Measurements from ENCODE around the gene ROR2. TPM values are rescaled to one million over a fixed set of nuclear protein-coding genes. Genes with fewer than 3 reads are reported as not detected.

Gene ROR2
- total RNA-seq, 4 donors from 2014 or later, result 37.4 to 71.8 (median 59.4) TPM

- H3K4me3 ChIP-seq, result no peak overlapping the region
- TF ChIP-seq POLR2AphosphoS5 (IDR thresholded peaks at IDR 0.05), result no peak
- TF ChIP-seq CTCF (IDR thresholded peaks at IDR 0.05), result no peak
- no peak for TF ChIP-seq EP300 (IDR thresholded peaks at IDR 0.05)
- no peak for TF ChIP-seq POLR2A (IDR thresholded peaks at IDR 0.05; ENCODE audit: low read depth)
- WGBS, result 83% methylated on average over 12 of the region's 12 CpGs
- no peaks in the 10 kb centered on the region for H3K36me3 ChIP-seq
- H3K9me3 ChIP-seq, result no peaks in the 10 kb centered on the region
- peaks cover 5 to 54% (median 40%) of the 10 kb centered on the region in 4 donors for H3K4me1 ChIP-seq
- no peaks in the 10 kb centered on the region for H3K27me3 ChIP-seq
- intact Hi-C loops (cut with DNase I), result no loop called here
- no peak for DNase-seq (ENCODE audit: extremely low spot score)
- peak overlapping the region in 2 of 4 donors; percentile 62 to 65 for H3K27ac ChIP-seq (replicated peaks in 1 of 4)
Measured at GRCh38 chr9:91884696-91885687, 65.0 kb downstream of the ROR2 start.

DNA sequence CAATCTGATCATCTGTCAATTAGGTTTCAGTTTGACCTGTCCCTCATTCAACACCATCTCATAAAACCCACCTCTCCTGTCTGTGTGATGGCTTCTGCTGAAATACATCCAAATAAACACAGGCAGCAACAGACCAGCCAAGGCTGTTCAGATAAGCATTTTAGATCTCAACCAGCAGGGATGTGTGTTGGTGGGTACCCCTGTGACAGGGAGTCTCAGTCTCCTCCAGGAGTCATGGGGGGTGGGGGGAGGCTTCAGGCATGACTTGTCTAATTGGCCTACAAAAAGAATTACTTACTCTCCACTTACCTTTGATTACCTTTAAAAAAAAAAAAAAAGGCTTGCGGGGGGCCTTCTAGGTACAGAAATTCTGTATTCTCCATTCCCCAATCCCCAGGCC lies 65.9 kb downstream of the ROR2 start:
- peaks cover 5 to 46% (median 31%) of the 10 kb centered on the region in 4 donors for H3K4me1 ChIP-seq
- H3K36me3 ChIP-seq, result no peaks in the 10 kb centered on the region
- no peak for TF ChIP-seq POLR2AphosphoS5 (IDR thresholded peaks at IDR 0.05)
- TF ChIP-seq POLR2A (IDR thresholded peaks at IDR 0.05; ENCODE audit: low read depth), result no peak
- TF ChIP-seq CTCF (IDR thresholded peaks at IDR 0.05), result no peak
- TF ChIP-seq EP300 (IDR thresholded peaks at IDR 0.05), result no peak
- no peak overlapping the region for H3K4me3 ChIP-seq
- peak overlapping the region in 1 of 4 donors; percentile 65 for H3K27ac ChIP-seq (replicated peaks in 1 of 4)
- no peaks in the 10 kb centered on the region for H3K9me3 ChIP-seq
- no peak for DNase-seq (ENCODE audit: extremely low spot score)
- no peaks in the 10 kb centered on the region for H3K27me3 ChIP-seq
- intact Hi-C loops (cut with DNase I), result no loop called here
- 100% methylated on average over 1 of the region's 1 CpG for WGBS

DNA sequence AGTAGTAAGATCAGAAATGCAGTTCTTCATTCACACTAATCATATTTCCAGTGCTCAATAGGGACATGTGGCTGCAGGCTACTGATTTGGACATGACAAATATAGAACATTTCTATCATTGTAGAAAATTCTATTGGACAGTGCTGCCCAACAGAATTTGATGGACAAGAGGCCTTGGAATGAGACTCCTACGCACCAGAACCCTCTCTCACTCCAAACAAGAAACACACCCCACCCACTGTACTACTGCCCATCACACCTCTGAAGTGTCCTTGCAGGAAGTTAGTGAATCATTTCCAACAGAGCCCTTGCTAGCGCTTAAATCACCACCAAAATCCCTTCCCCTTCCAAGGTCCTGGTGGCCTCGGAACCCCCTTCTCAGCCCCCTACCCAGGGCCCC lies 66.5 kb downstream of the ROR2 start:
- Histone ChIP-seq H3K4me3 (no peak overlapping the region), H3K27ac (replicated peaks in 1 of 4) (peak overlapping the region in 2 of 4 donors; percentile 8 to 65), H3K27me3 (no peaks in the 10 kb centered on the region), H3K4me1 (peaks cover 5 to 39% (median 25%) of the 10 kb centered on the region in 4 donors), H3K36me3 (no peaks in the 10 kb centered on the region), H3K9me3 (no peaks in the 10 kb centered on the region)
- no peak for DNase-seq (ENCODE audit: extremely low spot score)
- intact Hi-C loops (cut with DNase I), result no loop called here
- no peak for TF ChIP-seq POLR2AphosphoS5 (IDR thresholded peaks at IDR 0.05)
- TF ChIP-seq EP300 (IDR thresholded peaks at IDR 0.05), result no peak
- no peak for TF ChIP-seq CTCF (IDR thresholded peaks at IDR 0.05)
- no peak for TF ChIP-seq POLR2A (IDR thresholded peaks at IDR 0.05; ENCODE audit: low read depth)
- WGBS, result 95% methylated on average over 3 of the region's 3 CpGs

GRCh38 chr9:91882627-91883026 lies 67.4 kb downstream of the ROR2 start:
- intact Hi-C loops (cut with DNase I), result no loop called here
- Histone ChIP-seq H3K9me3 (no peaks in the 10 kb centered on the region), H3K4me3 (no peak overlapping the region), H3K36me3 (no peaks in the 10 kb centered on the region), H3K27ac (replicated peaks in 1 of 4) (no peak overlapping the region), H3K27me3 (no peaks in the 10 kb centered on the region), H3K4me1 (peaks cover 5 to 44% (median 22%) of the 10 kb centered on the region in 4 donors)
- TF ChIP-seq POLR2AphosphoS5 (IDR thresholded peaks at IDR 0.05) (no peak), POLR2A (IDR thresholded peaks at IDR 0.05; ENCODE audit: low read depth) (no peak), CTCF (IDR thresholded peaks at IDR 0.05) (no peak), EP300 (IDR thresholded peaks at IDR 0.05) (no peak)
- 85% methylated on average over 4 of the region's 4 CpGs for WGBS
- DNase-seq (ENCODE audit: extremely low spot score), result no peak
